OCI-M2 (cell line): ENCODE measurements around the gene SPATA1.
A peak's percentile ranks its signal among the peaks of the same experiment; 100 is the strongest.
"Not testable (repeated sequence)": the region's sequence is repeated elsewhere in the genome, so short reads cannot be mapped to it uniquely, and the experiment has no call there.

Experiments
- DNase-seq: peaks from one replicate; lab custom pipeline; 2025; ENCODE audit not compliant: unreplicated experiment; lab: John Stamatoyannopoulos, UW

The SPATA1 gene

GRCh38 chr1:84507887-84508286 is 1.7 kb downstream of the SPATA1 start:
- DNase-seq: not testable (repeated sequence)

GRCh38 chr1:84508510-84508909 is 2.3 kb downstream of the SPATA1 start:
- no peak for DNase-seq

GRCh38 chr1:84509029-84509428 is 2.8 kb downstream of the SPATA1 start:
- DNase-seq: no peak

- no peak for DNase-seq
These were observed 4.0 kb downstream of the SPATA1 start for GRCh38 chr1:84510165-84510564.

- no peak for DNase-seq
These were observed 4.5 kb downstream of the SPATA1 start for GRCh38 chr1:84510668-84511067.

- no peak for DNase-seq
These were observed 18.4 kb downstream of the SPATA1 start for GRCh38 chr1:84524590-84524989.

- DNase-seq: no peak
These were observed 19.6 kb downstream of the SPATA1 start for GRCh38 chr1:84525779-84526178.

- no peak for DNase-seq
These were observed 32.4 kb downstream of the SPATA1 start for GRCh38 chr1:84538599-84538998.

GRCh38 chr1:84539972-84540371 is 33.8 kb downstream of the SPATA1 start:
- no peak for DNase-seq

GRCh38 chr1:84540759-84541158 is 34.6 kb downstream of the SPATA1 start:
- DNase-seq: no peak

- DNase-seq: no peak
These were observed 35.5 kb downstream of the SPATA1 start for GRCh38 chr1:84541679-84542078.

- no peak for DNase-seq
These were observed 44.6 kb downstream of the SPATA1 start for GRCh38 chr1:84550826-84551225.

GRCh38 chr1:84569216-84569615 is 63.0 kb downstream of the SPATA1 start:
- no peak for DNase-seq

GRCh38 chr1:84570436-84571149 is 64.4 kb downstream of the SPATA1 start:
- no peak for DNase-seq

- no peak for DNase-seq
These were observed 65.0 kb downstream of the SPATA1 start for GRCh38 chr1:84571150-84571535.

GRCh38 chr1:84573481-84573966 is 67.3 kb downstream of the SPATA1 start:
- no peak for DNase-seq

GRCh38 chr1:84573967-84574842 is 68.0 kb downstream of the SPATA1 start, which contains the start of gene CTBS:
TSS of gene CTBS (minus strand) at chr1:84574440. CDS start at chr1:84574415, 25 bp downstream.
- DNase-seq: peak; percentile 51

GRCh38 chr1:84574936-84575335 is 68.8 kb downstream of the SPATA1 start:
- no peak for DNase-seq

- DNase-seq: no peak
These were observed 75.5 kb downstream of the SPATA1 start for GRCh38 chr1:84581648-84582047.

- DNase-seq: no peak
These were observed 76.8 kb downstream of the SPATA1 start for GRCh38 chr1:84582802-84583587.

GRCh38 chr1:84583648-84584047 is 77.5 kb downstream of the SPATA1 start:
- no peak for DNase-seq
